Measurements from ENCODE around the gene SCLY. TPM values are rescaled to one million over a fixed set of nuclear protein-coding genes. Genes with fewer than 3 reads are reported as not detected.

Gene SCLY
- total RNA-seq, 3 donors from 2014 or later: 46.4 to 63.5 (median 60.1) TPM

DNA sequence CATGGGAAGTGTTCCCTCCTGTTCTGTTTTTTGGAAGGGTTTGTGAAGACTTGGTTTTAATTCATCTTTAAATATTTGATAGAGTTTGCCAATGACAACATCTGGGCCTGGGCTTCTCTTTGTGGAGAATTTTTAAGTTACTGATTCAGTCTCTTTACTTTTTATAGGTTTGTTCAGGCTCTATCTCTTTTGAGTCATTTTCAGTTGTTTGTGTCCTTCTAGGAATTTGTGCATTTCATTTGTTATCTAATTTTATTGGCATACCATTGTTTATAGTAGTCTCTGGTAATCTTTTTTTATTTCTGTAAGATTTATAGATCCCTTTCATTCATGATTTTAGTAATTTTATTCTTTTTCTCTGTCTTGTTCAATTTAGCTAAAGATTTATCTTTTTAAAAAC, 14.6 kb downstream of the SCLY start:
- Mint-ChIP-seq H3K4me3 (no peak overlapping the region), H3K36me3 (ENCODE audit: insufficient read depth) (peaks cover 39% of the 10 kb centered on the region)

GRCh38 chr2:238077292-238077691, 16.5 kb downstream of the SCLY start:
- H3K27me3 Mint-ChIP-seq (ENCODE audit: low read depth): no peaks in the 10 kb centered on the region
- DNase-seq (no peak), ATAC-seq (no peak)
- peaks cover 49% of the 10 kb centered on the region for H3K36me3 Mint-ChIP-seq (ENCODE audit: insufficient read depth)
- H3K4me3 Mint-ChIP-seq: no peak overlapping the region
- H3K9me3 Mint-ChIP-seq: peaks cover 6% of the 10 kb centered on the region
- H3K4me1 Mint-ChIP-seq (ENCODE audit: low read depth): peaks cover under 1% of the 10 kb centered on the region

More for the DNA sequence above, 14.6 kb downstream of the SCLY start:
- no peak for ATAC-seq
- H3K9me3 Mint-ChIP-seq: peaks cover 6% of the 10 kb centered on the region
- peaks cover 8% of the 10 kb centered on the region for H3K4me1 Mint-ChIP-seq (ENCODE audit: low read depth)
- H3K27me3 Mint-ChIP-seq (ENCODE audit: low read depth): no peaks in the 10 kb centered on the region
- DNase-seq: no peak

DNA sequence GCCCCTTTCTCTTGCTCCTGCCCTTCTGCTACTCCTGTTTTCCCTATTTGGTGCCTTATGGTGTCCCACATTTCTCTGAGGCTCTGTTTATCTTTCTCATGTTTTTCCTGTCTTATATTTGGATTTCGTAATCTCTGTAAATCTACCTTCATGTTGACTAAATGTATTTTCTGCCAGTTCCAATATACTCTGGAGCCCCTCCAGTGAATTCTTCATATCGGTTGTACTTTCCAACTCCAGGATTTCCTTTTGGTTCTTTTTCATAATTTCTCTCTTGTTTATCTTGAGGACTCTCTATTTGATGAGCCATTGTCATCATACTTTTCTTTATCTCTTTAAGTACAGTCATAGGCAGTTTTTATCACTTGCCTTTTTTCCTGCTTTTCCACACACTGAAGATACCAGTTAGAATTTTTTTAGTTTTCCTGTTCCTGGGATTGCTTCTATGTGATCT, 19.1 kb downstream of the SCLY start:
- ATAC-seq (no peak), DNase-seq (no peak)
- H3K4me1 Mint-ChIP-seq (ENCODE audit: low read depth): no peaks in the 10 kb centered on the region
- no peak overlapping the region for H3K4me3 Mint-ChIP-seq
- peaks cover 46% of the 10 kb centered on the region for H3K36me3 Mint-ChIP-seq (ENCODE audit: insufficient read depth)
- H3K27me3 Mint-ChIP-seq (ENCODE audit: low read depth): no peaks in the 10 kb centered on the region
- peaks cover 6% of the 10 kb centered on the region for H3K9me3 Mint-ChIP-seq

DNA sequence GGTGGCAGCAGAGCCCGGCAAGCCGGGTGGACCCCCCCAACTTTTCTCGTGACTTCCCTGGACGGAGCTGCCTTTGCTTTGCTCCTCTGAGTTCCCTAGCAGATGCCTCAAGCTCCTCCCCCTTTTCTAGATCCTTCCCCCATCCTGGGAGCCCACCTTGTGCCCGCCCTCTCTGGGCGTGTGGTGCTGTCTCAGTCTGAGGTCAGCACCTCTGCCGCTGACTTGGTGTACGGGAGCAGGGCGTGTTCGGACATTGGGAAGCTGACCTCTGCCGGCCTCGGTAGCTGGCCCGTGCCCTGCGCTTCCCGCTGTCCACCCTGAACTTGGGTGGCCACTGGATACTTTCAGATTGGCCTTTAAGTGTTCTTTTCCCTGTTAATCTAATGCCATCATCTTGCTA, 19.7 kb downstream of the SCLY start:
- no peak overlapping the region for H3K4me3 Mint-ChIP-seq
- peaks cover 46% of the 10 kb centered on the region for H3K36me3 Mint-ChIP-seq (ENCODE audit: insufficient read depth)
- no peaks in the 10 kb centered on the region for H3K27me3 Mint-ChIP-seq (ENCODE audit: low read depth)
- no peaks in the 10 kb centered on the region for H3K4me1 Mint-ChIP-seq (ENCODE audit: low read depth)
- ATAC-seq: no peak
- peaks cover 6% of the 10 kb centered on the region for H3K9me3 Mint-ChIP-seq
- DNase-seq: no peak

- H3K4me1 Mint-ChIP-seq (ENCODE audit: low read depth): no peaks in the 10 kb centered on the region
- no peaks in the 10 kb centered on the region for H3K27me3 Mint-ChIP-seq (ENCODE audit: low read depth)
- H3K4me3 Mint-ChIP-seq: no peak overlapping the region
- H3K9me3 Mint-ChIP-seq: peaks cover 6% of the 10 kb centered on the region
- peaks cover 49% of the 10 kb centered on the region for H3K36me3 Mint-ChIP-seq (ENCODE audit: insufficient read depth)
- ATAC-seq (no peak), DNase-seq (no peak)
Measured at GRCh38 chr2:238081150-238081549, 20.3 kb downstream of the SCLY start.

DNA sequence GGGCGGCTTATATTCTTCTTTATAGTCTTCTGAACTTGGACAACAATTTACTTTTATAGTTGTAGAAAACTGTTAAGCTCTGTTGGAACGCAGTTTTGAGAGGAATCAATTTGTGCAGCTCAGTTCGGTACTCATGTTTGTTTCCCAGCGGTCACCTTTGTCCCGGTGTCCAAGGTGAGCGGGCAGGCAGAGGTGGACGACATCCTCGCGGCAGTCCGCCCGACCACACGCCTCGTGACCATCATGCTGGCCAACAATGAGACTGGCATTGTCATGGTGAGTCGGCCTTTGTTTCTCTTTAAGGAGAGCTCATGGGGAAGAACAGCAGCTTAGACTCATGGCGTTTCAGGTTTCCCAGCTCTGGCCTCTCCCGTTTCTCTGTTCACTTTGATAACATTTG, 20.8 kb downstream of the SCLY start:
- ATAC-seq (no peak), DNase-seq (no peak)
- Mint-ChIP-seq H3K36me3 (ENCODE audit: insufficient read depth) (peaks cover 48% of the 10 kb centered on the region), H3K4me1 (ENCODE audit: low read depth) (no peaks in the 10 kb centered on the region), H3K9me3 (peaks cover 6% of the 10 kb centered on the region), H3K27me3 (ENCODE audit: low read depth) (no peaks in the 10 kb centered on the region), H3K4me3 (no peak overlapping the region)

DNA sequence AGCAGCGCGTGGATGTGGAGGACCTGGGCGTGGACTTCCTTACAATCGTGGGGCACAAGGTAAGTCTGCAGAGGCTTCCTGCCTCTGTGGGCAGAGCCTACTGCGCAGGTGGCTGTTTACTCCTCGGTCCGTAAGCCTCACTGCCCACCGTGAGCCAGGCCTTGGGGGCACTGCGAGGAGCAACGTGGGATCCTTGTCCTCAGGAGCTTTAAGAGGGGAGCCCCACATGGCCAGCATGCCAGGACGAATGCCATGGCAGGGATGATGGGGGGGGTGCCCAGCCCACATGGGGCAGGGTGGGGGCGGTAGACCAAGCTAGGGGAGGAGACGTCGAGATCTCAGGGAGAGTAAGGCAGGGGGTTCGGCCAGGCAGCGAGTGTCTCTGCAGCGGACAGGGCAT, 21.4 kb downstream of the SCLY start:
- ATAC-seq: no peak
- Mint-ChIP-seq H3K4me3 (no peak overlapping the region), H3K27me3 (ENCODE audit: low read depth) (no peaks in the 10 kb centered on the region), H3K9me3 (peaks cover 3% of the 10 kb centered on the region), H3K4me1 (ENCODE audit: low read depth) (peaks cover 2% of the 10 kb centered on the region), H3K36me3 (ENCODE audit: insufficient read depth) (peaks cover 44% of the 10 kb centered on the region)
- DNase-seq: no peak

- Mint-ChIP-seq H3K4me3 (no peak overlapping the region), H3K9me3 (peaks cover 3% of the 10 kb centered on the region), H3K36me3 (ENCODE audit: insufficient read depth) (peaks cover 47% of the 10 kb centered on the region), H3K27me3 (ENCODE audit: low read depth) (no peaks in the 10 kb centered on the region), H3K4me1 (ENCODE audit: low read depth) (peaks cover 5% of the 10 kb centered on the region)
- DNase-seq (no peak), ATAC-seq (no peak)
Measured at GRCh38 chr2:238082827-238083226, 22.0 kb downstream of the SCLY start.

DNA sequence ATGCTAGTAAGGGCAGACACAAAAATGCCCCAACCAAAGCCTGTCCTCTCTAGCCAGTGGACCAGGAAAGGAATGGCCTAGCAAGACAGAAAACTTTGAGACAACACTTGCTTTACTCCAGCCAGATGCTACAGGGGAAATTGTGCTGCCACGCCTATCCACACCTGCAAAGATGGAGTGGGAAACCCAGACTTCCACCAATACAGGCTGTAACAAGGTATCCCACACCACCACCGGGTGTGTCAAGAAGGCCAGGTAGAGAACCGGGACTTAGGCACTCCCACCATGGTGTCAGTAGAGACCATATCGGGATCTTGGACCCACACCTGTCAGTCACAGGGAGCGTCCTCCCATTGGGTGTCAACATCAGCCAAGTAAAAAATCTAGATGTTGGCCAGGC, 23.1 kb downstream of the SCLY start:
- peaks cover 5% of the 10 kb centered on the region for H3K4me1 Mint-ChIP-seq (ENCODE audit: low read depth)
- peaks cover 3% of the 10 kb centered on the region for H3K9me3 Mint-ChIP-seq
- H3K27me3 Mint-ChIP-seq (ENCODE audit: low read depth): no peaks in the 10 kb centered on the region
- DNase-seq (no peak), ATAC-seq (no peak)
- no peak overlapping the region for H3K4me3 Mint-ChIP-seq
- H3K36me3 Mint-ChIP-seq (ENCODE audit: insufficient read depth): peaks cover 50% of the 10 kb centered on the region

- H3K9me3 Mint-ChIP-seq: peaks cover 3% of the 10 kb centered on the region
Measured at GRCh38 chr2:238084761-238085160, 24.0 kb downstream of the SCLY start.

DNA sequence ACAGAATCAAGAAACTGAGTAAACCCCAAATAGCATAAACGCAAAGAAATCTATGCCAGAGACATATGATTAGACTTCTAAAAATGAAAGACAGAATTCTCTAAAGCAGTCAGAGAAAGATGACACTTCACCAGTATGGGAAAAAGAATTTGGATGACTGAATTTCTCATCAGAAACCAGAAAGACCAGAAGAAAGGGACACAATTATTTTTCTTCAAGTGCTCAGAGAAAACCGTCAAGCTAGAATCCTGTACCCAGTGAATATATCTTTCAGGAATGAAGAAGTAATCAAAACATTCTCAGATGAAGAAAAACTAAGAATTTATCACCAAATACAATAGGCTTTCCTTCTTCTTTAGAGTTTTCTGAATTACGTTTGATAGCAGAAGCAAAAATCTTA, 25.1 kb downstream of the SCLY start:
- Mint-ChIP-seq H3K36me3 (ENCODE audit: insufficient read depth) (peaks cover 45% of the 10 kb centered on the region), H3K4me1 (ENCODE audit: low read depth) (peaks cover 5% of the 10 kb centered on the region), H3K4me3 (no peak overlapping the region), H3K27me3 (ENCODE audit: low read depth) (no peaks in the 10 kb centered on the region), H3K9me3 (no peaks in the 10 kb centered on the region)
- DNase-seq: no peak
- no peak for ATAC-seq

More at GRCh38 chr2:238084761-238085160, 24.0 kb downstream of the SCLY start:
- Mint-ChIP-seq H3K36me3 (ENCODE audit: insufficient read depth) (peaks cover 52% of the 10 kb centered on the region), H3K4me3 (no peak overlapping the region), H3K4me1 (ENCODE audit: low read depth) (peaks cover 5% of the 10 kb centered on the region), H3K27me3 (ENCODE audit: low read depth) (no peaks in the 10 kb centered on the region)
- ATAC-seq (no peak), DNase-seq (no peak)

DNA sequence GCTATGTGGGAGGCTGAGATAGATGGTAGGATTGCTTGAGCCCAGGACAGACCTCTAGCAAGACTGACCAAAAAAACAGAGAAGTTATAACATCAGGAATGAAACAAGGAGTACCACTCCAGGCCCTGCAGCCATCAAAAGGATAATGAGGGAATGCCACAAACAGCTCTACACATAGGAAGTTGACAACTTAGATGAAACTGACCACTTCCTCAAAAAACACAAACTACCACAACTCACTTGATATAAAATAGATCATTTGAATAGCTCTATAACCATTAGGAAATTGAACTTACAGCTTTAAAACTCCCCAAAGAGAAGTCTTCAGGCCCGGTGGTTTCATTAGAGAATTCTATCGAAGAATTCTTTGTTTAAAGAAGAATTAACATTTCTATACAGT, 26.4 kb downstream of the SCLY start:
- Mint-ChIP-seq H3K36me3 (ENCODE audit: insufficient read depth) (peaks cover 33% of the 10 kb centered on the region), H3K4me1 (ENCODE audit: low read depth) (peaks cover 5% of the 10 kb centered on the region), H3K27me3 (ENCODE audit: low read depth) (no peaks in the 10 kb centered on the region), H3K9me3 (no peaks in the 10 kb centered on the region), H3K4me3 (no peak overlapping the region)
- no peak for DNase-seq
- no peak for ATAC-seq

- H3K36me3 Mint-ChIP-seq (ENCODE audit: insufficient read depth): peaks cover 14% of the 10 kb centered on the region
- ATAC-seq (no peak), DNase-seq (no peak)
- peaks cover 5% of the 10 kb centered on the region for H3K4me1 Mint-ChIP-seq (ENCODE audit: low read depth)
- no peak overlapping the region for H3K4me3 Mint-ChIP-seq
- H3K9me3 Mint-ChIP-seq: no peaks in the 10 kb centered on the region
- H3K27me3 Mint-ChIP-seq (ENCODE audit: low read depth): no peaks in the 10 kb centered on the region
Measured at GRCh38 chr2:238090887-238091286, 30.1 kb downstream of the SCLY start.

DNA sequence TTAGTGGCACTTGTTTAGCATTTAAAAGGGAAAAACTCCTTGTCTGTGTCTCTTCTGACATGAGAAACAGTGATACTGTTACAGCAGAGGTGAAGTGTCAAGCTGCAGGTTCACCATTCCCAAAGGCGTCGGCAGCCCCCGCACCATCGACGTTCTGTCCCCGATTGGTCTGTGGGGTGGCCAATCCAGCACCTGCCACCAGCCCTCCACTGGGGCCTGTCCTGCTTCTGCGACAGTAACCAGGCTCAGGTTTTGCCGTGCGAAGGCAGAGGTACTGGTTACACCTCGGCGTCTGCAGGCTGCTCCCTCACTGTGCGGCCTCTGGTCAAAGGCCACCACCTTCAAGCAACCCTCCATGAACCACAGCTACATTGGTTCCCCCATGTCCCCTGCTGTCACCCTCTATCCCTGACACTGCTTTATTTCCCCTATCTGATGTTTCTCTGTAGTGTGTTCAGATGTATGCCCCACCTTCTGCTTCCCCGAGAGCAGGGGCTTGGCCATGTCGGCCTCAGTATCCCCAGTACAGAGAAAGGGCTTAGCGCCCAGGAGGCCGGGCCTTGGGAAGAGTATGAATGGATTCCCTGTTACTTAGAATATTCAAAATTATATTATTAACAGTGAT, 30.7 kb downstream of the SCLY start:
- Mint-ChIP-seq H3K36me3 (ENCODE audit: insufficient read depth) (peaks cover 10% of the 10 kb centered on the region), H3K9me3 (no peaks in the 10 kb centered on the region), H3K4me3 (no peak overlapping the region), H3K4me1 (ENCODE audit: low read depth) (peaks cover 5% of the 10 kb centered on the region), H3K27me3 (ENCODE audit: low read depth) (no peaks in the 10 kb centered on the region)
- ATAC-seq: no peak
- no peak for DNase-seq

DNA sequence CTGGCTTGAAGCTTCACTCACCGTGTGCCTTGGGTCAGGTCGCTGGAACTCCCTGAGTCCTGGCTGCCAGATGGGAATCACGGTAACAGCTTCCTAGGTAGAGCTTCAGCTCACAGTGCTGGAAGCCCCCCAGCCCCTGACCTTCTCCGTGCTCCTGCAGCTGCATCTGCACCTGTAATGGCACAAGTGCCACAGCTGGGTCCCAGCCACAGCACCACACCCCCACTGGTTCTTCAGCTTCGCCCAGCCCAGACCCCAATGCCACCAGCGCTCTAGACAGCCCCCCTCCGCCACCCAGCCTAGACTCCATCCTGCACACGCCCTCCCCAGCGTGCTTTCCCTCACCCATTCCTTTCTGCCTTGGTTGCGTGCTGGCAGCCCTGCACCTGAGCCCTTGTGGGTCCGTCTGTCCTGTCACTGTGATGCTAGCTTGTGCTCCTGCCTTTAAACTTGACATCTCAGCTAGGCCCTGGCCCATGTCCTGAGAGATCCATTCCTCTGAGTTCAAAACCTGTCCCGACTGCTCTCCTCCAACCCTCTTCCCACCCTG, 31.8 kb downstream of the SCLY start:
- DNase-seq (no peak), ATAC-seq (no peak)
- no peaks in the 10 kb centered on the region for H3K27me3 Mint-ChIP-seq (ENCODE audit: low read depth)
- H3K36me3 Mint-ChIP-seq (ENCODE audit: insufficient read depth): peaks cover 7% of the 10 kb centered on the region
- no peaks in the 10 kb centered on the region for H3K9me3 Mint-ChIP-seq
- H3K4me3 Mint-ChIP-seq: no peak overlapping the region
- H3K4me1 Mint-ChIP-seq (ENCODE audit: low read depth): no peaks in the 10 kb centered on the region
